ENCODE results near the gene USP9Y. TPM values are rescaled to one million over a fixed set of nuclear protein-coding genes. Genes with fewer than 3 reads are reported as not detected.
"Not testable (repeated sequence)": the region's sequence is repeated elsewhere in the genome, so short reads cannot be mapped to it uniquely, and the experiment has no call there.

Gene USP9Y, protein sequence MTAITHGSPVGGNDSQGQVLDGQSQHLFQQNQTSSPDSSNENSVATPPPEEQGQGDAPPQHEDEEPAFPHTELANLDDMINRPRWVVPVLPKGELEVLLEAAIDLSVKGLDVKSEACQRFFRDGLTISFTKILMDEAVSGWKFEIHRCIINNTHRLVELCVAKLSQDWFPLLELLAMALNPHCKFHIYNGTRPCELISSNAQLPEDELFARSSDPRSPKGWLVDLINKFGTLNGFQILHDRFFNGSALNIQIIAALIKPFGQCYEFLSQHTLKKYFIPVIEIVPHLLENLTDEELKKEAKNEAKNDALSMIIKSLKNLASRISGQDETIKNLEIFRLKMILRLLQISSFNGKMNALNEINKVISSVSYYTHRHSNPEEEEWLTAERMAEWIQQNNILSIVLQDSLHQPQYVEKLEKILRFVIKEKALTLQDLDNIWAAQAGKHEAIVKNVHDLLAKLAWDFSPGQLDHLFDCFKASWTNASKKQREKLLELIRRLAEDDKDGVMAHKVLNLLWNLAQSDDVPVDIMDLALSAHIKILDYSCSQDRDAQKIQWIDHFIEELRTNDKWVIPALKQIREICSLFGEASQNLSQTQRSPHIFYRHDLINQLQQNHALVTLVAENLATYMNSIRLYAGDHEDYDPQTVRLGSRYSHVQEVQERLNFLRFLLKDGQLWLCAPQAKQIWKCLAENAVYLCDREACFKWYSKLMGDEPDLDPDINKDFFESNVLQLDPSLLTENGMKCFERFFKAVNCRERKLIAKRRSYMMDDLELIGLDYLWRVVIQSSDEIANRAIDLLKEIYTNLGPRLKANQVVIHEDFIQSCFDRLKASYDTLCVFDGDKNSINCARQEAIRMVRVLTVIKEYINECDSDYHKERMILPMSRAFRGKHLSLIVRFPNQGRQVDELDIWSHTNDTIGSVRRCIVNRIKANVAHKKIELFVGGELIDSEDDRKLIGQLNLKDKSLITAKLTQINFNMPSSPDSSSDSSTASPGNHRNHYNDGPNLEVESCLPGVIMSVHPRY (N-terminal part only)
- total RNA-seq = 20.7 TPM
- long read RNA-seq, partial matches to known transcripts = 3 of 4 reads
- long read RNA-seq, other reads (novel, unspliced or antisense) = 1 of 4 reads

DNA sequence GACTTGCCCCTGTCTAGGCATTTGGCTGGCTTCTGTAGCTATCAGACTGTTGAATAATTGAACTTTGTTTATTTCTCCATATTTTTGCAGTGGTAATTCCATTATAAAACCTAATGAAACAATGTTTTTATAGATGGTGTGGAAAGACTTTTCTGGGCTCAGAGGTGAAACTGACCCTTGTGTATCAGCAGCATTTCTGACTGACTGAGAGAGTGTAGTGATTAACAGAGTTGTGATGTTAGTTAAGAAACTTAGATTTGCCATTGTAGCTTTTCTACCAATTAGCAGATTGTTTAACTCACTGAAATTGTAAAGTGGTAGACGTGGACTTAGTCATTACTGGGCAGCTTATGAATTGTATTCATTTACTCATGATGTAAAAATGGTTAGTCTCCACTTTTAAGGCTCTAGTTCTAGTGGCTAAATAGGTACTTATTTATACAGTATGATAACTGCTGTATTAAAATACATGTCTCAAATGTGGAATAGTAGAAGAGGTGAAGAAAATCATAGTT is at the start of gene USP9Y:
USP9Y (plus strand) TSS at position 51 of the 515 bp plus-strand sequence. CDS start 8,217 bp downstream, outside the sequence.
- intact Hi-C loops (cut with DNase I) = no loop called here
- DNase-seq (no peak), ATAC-seq (ENCODE audit: poor library complexity) (no peak)

DNA sequence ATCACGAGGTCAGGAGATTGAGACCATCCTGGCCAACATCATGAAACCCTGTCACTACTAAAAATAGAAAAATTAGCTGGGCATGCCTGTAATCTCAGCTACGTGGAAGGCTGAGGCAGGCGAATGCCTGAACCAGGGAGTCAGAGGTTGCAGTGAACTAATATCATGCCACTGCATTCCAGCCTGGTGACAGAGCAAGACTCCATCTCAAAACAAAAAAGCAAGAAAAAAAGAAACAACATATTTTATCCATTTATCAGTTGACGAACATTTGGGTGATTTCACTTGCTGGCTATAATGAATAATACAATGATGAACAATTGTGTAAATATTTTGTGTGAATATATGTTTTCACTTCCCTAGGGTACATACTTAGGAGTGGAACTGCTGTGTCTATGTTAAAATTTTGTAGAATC is 49.4 kb upstream of the USP9Y start:
- intact Hi-C loops (cut with DNase I) = no loop called here
- no peak for DNase-seq
- peak; percentile 52 for ATAC-seq (ENCODE audit: poor library complexity)

DNA sequence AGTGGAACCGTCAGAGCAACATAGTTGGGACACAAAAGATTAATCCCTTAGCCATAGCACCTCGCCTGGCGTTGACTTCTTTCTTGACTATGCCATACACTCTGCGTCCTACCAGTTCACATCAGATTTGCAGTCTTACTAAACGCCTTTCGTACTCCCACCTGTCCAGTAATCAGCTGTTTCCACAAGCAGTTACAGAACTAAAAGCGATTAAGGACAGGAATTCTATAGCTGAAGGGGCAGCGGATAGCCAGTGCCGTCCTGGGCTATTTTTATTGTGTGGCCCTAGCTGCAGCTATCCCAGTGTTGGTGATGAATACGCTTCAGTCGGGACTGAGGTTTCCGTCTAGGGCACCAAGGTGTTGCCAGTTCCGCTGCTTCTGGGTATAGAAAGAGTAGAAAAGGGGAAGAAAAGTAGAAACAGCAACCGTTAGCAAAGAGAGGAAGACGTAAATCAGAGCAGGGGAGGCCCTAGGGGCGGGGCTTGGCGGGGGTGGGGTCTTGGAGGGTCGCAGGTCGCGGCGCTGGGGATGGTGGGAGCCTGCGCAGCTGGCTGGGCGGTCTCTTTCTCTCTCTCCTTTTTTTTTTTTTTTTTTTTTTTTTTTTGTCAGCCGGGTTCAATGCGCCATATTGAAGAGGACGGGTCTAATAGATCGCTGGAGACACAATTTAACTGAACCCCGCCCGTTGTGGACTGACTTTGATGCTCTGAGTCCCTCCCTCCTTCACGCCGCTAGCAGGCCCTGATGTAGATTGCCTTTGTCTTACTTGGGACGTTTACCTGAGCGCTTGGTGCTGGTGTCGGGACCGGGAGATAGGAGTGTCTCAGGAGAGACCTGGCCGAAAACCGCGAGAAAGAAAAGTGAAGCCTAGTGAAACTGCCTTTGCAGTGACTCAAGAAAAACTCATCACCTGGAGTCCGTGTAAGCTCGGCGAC is 39.0 kb upstream of the USP9Y start:
- intact Hi-C loops (cut with DNase I) = no loop called here
- DNase-seq = peak; percentile 82
- peak; percentile 96 for ATAC-seq (ENCODE audit: poor library complexity)

DNA sequence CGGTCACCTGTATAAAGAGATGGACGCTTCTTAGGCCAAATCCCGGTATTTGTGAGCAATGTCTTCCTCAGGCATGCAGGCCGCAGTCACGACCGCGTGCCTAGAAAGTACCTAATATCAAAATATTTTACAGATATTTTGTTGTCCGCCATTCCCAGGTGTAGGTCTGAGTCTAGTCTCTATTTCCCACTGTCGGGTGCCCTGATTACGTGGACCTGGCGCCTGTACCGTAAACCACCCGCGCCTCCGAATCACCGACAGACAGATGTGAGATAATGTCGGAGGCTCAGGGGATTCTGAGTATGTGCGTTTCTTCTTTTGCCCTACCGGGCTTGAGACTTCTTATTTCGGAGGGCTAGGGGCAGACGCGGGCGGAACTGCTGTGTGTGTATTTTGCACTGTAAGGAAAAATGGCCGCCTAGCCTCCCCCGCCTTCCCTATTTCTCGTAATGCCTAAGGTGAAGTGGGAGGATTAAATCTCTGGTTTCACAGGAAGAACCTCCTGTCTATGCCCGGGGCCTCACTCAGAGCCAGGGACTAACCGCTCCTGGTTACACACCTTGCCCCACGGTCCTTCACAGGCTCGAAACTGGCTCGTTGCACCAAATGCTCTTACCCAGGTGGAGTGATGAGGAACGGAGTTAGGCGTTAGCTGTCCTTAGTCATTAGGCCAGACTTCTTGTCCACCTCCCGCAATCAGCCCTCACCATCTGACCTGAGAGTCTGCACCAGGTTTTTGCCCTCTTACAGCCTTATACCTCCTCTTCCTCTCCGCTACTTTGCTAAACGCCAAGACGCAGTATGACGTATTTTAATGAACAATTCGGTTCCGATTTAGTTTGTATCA is 38.1 kb upstream of the USP9Y start:
- intact Hi-C loops (cut with DNase I) = no loop called here
- DNase-seq (peak; percentile 45), ATAC-seq (ENCODE audit: poor library complexity) (peak; percentile 61)

DNA sequence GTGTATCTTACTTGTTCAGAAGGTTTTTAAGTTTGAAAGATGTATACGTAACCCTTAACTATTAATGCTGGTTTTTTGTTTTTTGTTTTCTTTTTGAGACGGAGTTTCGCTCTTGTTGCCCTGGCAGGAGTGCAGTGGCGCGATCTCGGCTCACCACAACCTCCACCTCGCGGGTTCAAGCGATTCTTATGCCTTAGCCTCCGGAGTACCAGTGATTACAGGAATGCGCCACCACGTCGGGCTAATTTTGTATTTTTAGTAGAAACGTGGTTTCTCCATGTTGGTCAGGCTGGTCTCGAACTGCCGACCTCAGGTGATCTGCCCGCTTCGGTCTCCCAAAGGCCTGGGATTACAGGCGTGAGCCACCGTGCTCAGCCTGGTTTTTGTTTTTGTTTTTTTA is 37.2 kb upstream of the USP9Y start:
- ATAC-seq (ENCODE audit: poor library complexity); intact Hi-C loops (cut with DNase I); DNase-seq: not testable (repeated sequence)

DNA sequence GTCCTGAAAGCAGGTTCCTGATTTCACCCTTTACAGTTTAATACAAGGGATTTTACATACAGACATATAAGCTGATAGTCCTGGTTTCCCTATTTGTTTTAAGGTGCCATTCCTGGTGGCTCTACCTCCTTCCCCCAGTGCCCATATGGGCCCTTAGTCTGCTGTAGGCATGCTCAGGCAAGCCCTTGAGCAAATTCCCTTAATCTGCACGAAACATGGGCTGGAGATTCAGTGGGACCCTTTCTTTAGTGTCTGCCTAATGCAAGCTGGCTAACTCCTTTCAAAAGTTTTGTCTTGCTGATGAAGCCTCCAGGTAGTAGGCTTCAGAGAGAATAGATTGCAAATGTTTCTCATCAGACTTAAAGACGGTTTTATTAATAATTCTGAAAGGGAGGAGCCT is 22.9 kb upstream of the USP9Y start:
- intact Hi-C loops (cut with DNase I) = no loop called here
- DNase-seq (no peak), ATAC-seq (ENCODE audit: poor library complexity) (no peak)

DNA sequence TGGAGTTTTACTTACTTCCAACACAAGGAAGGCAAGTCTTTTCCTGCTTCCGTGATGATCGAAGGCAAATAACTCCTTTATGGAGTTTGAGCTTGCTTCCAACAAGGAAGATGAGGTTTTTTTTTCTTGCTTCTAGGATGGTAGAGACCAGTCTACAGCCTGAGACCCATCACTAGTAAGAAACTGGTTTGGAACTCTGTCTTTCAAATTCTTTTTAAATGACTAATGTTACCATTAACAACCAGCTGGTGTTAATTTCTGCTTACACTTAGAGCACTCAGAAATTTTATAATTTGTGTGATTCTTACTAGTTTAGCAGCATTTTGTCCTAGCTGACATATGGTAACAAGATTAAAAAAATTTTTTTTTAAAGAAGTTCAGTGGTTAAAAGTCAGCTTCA is 19.5 kb upstream of the USP9Y start:
- DNase-seq = no peak
- no peak for ATAC-seq (ENCODE audit: poor library complexity)
- intact Hi-C loops (cut with DNase I) = no loop called here

DNA sequence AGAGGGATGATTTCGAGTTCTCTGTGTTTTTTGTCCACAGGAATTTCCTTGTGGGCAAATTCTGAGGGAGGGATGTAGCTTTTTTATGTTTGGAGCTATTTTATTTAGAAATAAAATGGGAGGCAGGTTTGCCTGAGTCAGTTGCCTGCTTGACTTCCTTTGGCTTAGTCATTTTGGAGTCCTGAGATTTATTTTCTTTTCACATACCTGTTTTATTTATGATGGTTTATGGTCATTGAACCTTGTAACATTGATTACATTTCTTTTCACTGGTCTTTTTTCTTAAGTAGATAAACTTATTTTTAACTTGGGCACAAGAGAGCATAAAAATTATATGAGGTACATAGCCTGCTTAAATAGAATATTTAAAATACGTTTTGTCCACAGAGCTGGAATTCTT is 12.7 kb upstream of the USP9Y start:
- no peak for DNase-seq
- no peak for ATAC-seq (ENCODE audit: poor library complexity)
- intact Hi-C loops (cut with DNase I) = no loop called here

DNA sequence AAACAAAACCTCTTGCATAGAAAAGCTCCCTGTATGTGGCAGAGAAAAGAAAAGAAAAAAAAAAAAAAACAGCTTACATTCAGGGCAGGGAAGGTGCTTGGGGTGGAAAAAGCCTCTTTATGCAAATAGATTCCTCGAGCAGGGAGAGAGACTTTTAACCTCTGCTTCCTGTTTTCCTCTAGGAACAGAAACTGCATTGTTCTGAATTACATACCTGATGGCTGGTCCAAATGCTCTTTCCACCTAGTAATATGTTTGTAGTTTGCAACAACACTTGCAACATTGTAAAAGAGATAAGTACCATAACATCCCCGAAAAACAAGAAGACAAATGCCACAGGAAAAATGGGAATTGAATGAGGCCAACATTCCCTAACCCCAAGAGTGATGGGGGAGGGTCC is 944 bp upstream of the USP9Y start:
- intact Hi-C loops (cut with DNase I) = no loop called here
- ATAC-seq (ENCODE audit: poor library complexity) (no peak), DNase-seq (no peak)

DNA sequence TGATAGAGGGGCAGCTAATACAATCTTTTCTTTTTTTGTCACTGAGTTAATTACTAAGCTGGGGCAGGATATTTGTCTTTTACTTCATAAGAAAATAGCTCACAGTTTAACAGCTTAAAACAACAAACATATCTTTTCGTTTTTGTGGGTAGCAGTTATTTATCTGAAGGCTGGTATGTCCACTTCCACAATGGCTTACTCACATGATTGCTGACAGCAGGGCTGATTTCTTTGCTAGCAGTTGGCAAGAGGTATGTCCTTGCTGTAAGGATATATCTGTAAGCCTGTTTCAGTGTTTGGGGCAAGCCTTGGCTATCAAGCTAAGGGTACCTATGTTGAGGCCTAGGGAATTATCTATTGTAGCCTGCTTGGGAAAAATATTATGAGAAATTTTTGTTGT is 1.1 kb downstream of the USP9Y start:
- intact Hi-C loops (cut with DNase I) = no loop called here
- no peak for DNase-seq
- peak; percentile 80 for ATAC-seq (ENCODE audit: poor library complexity)

DNA sequence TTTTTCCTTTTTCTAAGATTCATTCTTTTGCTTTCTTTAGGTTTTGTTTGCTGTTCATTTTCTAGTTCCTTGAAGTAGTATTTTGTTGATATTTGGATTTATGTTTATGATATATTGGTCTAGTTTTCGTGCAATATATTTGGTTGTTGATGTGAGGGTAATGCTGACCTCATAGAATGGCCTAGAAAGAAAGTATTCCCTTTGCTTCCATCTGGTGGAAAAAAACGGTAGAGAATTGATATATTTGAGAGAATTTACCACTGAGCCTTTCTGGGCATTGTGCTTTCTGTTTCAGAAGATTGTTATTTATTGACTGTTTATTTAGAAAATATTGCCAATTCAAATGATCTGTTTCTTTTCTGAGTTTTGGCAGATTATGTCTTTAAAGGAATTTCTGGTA is 9.4 kb downstream of the USP9Y start:
- intact Hi-C loops (cut with DNase I) = no loop called here
- DNase-seq (no peak), ATAC-seq (ENCODE audit: poor library complexity) (no peak)

DNA sequence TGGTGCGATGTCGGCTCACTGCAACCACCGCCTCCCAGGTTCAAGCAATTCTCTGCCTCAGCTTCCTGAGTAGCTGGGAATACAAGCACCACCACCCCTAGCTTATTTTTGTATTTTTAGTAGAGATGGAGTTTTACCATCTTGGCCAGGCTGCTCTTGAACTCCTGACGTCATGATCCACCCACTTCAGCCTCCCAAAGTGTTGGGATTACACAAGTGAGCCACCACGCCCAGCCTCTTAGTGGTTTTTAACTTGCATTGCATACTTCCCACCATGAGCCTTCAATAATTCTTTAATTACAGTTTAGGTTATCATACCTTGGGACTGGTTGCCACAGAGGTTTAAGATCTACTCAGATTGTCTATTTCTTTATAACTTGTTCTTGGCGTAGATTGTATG is 14.3 kb downstream of the USP9Y start:
- no peak for ATAC-seq (ENCODE audit: poor library complexity)
- intact Hi-C loops (cut with DNase I) = no loop called here
- DNase-seq = no peak

DNA sequence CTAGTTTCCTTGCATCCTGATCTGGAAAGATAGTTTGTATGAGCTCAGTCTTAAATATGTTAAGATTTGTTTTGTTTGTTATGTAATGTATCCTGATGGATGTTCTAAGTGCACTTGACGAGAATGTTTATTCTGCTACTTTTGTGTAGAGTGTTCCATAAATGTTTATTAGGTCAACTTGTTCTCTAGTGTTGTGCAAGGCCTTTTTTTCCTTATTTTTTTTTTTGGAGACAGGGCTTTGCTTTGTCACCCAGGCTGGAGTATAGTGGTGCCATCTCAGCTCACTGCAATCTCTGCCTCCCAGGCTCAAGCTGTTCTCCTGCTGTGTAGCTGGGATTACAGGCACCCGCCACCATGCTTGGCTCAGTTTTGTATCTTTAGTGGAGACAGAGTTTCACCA is 28.7 kb downstream of the USP9Y start:
- DNase-seq (no peak), ATAC-seq (ENCODE audit: poor library complexity) (no peak)
- intact Hi-C loops (cut with DNase I) = no loop called here

DNA sequence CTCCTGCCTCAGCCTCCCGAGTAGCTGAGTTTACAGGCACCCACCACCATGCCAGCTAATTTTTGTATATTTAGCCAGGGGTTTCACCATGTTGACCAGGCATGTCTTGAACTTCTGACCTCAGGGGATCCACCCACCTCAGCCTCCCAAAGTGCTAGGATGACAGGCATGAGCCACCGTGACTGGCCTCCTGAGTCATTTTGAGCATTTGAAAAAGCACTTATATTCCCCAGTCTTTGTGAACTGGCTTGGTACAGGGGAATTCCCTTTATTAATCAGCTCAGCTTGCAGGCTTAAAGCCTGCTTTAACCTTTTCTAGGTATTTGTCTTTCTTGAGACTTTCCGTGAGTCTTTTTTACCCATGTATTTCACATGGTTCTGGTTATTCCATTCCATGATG is 32.6 kb downstream of the USP9Y start:
- DNase-seq = no peak
- ATAC-seq (ENCODE audit: poor library complexity) = no peak
- intact Hi-C loops (cut with DNase I) = no loop called here

DNA sequence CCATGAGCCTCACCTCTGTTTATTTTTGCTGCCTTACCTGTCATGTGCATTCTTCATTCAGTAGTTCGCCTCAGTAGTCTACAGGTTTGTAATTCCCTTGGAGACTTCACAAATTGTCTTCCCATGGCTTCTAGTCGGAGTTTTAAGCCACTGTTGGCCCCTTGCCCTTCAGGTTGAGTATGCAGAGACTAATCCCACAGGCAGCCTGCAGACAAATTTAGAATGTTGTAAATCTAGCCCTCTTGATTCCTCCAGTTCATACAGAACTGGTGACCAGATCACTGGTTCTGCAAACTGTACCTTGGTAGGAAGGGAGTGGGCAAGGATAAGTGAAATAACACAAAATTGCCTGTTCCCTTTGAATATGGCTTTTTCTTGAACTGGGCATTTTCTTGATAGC is 33.0 kb downstream of the USP9Y start:
- intact Hi-C loops (cut with DNase I) = no loop called here
- DNase-seq (no peak), ATAC-seq (ENCODE audit: poor library complexity) (no peak)

DNA sequence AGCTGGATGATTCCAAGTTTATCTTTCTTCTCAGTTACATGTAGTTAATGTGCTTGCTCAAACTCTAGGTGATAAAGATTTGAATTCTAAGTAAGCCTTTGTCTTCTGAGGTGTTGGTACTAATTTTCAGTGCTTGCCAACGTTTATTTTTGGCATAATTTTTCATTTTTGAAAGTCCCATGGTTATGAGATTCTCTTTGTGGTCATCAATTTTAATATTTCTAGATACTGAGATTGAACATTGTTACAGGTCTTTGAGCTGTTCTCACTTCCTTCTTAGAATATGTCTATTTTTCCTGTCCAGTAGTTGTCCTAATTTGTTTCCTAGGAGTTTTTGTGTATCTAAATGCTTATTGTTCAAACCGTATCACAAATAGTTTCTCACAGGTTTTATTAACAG is 40.4 kb downstream of the USP9Y start:
- DNase-seq (no peak), ATAC-seq (ENCODE audit: poor library complexity) (no peak)
- intact Hi-C loops (cut with DNase I) = no loop called here

DNA sequence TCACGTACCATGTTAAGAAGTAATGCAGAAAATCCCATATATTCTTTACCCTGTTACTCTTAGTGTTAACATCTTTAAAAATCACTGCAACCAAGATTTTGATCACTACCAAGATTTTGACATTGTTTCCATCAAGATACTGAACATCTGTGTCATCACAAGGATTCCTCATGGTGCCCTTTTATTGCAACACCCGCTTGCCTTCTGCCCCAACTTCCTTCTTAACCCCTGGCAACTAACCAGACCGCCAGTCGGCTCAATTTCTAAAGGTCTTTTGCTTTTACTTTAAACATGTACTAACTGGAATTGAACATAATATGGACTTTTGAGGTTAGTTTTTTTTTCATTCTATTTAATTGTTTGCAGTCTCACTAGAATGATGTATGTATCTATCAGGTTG is 41.7 kb downstream of the USP9Y start:
- DNase-seq = no peak
- intact Hi-C loops (cut with DNase I) = no loop called here
- no peak for ATAC-seq (ENCODE audit: poor library complexity)
